Body of pancreas (tissue), 4 donors: Measurements from ENCODE around the gene ASCC3. TPM values are rescaled to one million over a fixed set of nuclear protein-coding genes. Genes with fewer than 3 reads are reported as not detected.

ENCODE experiments used
- ATAC-seq: fragments of 150-250 bp; one replicate; pipeline ENCODE4 v1.9.1; 2016
- DNase-seq, 4 donors: peaks; one replicate each; pipeline ENCODE4 v3.0.0-alpha.2; 2019
- H3K27ac ChIP-seq, 4 donors: fragments of 200-600 bp; sonication (generic); 1 replicate in 3 of 4; 2 replicates in 1 of 4; pipeline versions ENCODE4 v1.5.1 to v1.6.1; 2016 to 2019; ENCODE audit warnings: mild to moderate bottlenecking in 1 of 4, mixed read lengths in 1 of 4, moderate library complexity in 1 of 4
- H3K27me3 ChIP-seq, 2 donors: fragments of 200-600 bp; sonication (generic); one replicate each; pipeline ENCODE4 v1.6.0; 2016; ENCODE audit warnings: mild to moderate bottlenecking in 1 of 2
- H3K36me3 ChIP-seq, 2 donors: fragments of 200-600 bp; sonication (generic); replicated peaks in 1 of 2; 2 replicates each; pipeline ENCODE4 v1.5.1; 2016; ENCODE audit warnings: low read depth in 2 of 2; ENCODE audit not compliant: insufficient read depth in 1 of 2
- H3K4me1 ChIP-seq: fragments of 200-600 bp; sonication (generic); one replicate; pipeline ENCODE4 v1.6.0; 2016
- H3K4me3 ChIP-seq, 2 donors: fragments of 200-600 bp; sonication (generic); 1 replicate in 1 of 2; 2 replicates in 1 of 2; pipeline ENCODE4 v1.5.1; 2016 to 2019
- H3K9me3 ChIP-seq, 3 donors: fragments of 200-600 bp; sonication (generic); 1 replicate in 2 of 3; 2 replicates in 1 of 3; pipeline ENCODE4 v1.5.1; 2016
- CTCF ChIP-seq, 7 experiments: fragments of 450-650 bp in 4 of 7; fragments of 200-600 bp in 3 of 7; sonication (generic) in 3 of 7; IDR thresholded peaks; one replicate each; pipeline ENCODE4 v1.5.1; 2016 to 2019; ENCODE audit warnings: antibody characterized with exemption in 7 of 7
- POLR2A ChIP-seq, 3 donors: fragments of 450-650 bp; IDR thresholded peaks; one replicate each; pipeline ENCODE4 v1.6.1; 2016; ENCODE audit warnings: antibody characterized with exemption in 3 of 3, mild to moderate bottlenecking in 2 of 3
- WGBS, 2 donors: methylation state at CpG; one replicate each; pipeline ENCODE4 v1.1.5; 2017; 5-methylcytosine and 5-hydroxymethylcytosine counted together
- intact Hi-C: fragments of 100-400 bp; cut with DNase I; formaldehyde crosslinking; loops from one replicate; pipeline ENCODE4 v1.15.1; 2023
- total RNA-seq, 2 donors: library from RNA; depleted of rRNA; stranded (reverse); fragments of >200 nt; gene quantifications; one replicate each; pipeline ENCODE4 v1.1.0, GENCODE V29; 2016

ASCC3 gene
- total RNA-seq, 2 donors from 2014 or later: 16.8 to 26.5 TPM

GRCh38 chr6:100573166-100573565, 308.0 kb downstream of the ASCC3 start:
- Histone ChIP-seq H3K9me3 (no peaks in the 10 kb centered on the region), H3K4me1 (no peaks in the 10 kb centered on the region), H3K36me3 (no peaks in the 10 kb centered on the region), H3K27ac (no peak overlapping the region), H3K27me3 (no peaks in the 10 kb centered on the region), H3K4me3 (no peak overlapping the region)
- no peak for DNase-seq
- TF ChIP-seq CTCF (IDR thresholded peaks at IDR 0.05) (peak in 4 of 7 experiments; percentile 13 to 26 (median 22)), POLR2A (IDR thresholded peaks at IDR 0.05) (no peak)
- no peak for ATAC-seq
- intact Hi-C loops: no loop called here

GRCh38 chr6:100568255-100568654, 312.9 kb downstream of the ASCC3 start:
- no peaks in the 10 kb centered on the region for H3K4me1 ChIP-seq
- intact Hi-C loops: no loop called here
- ATAC-seq (no peak), DNase-seq (no peak)
- H3K9me3 ChIP-seq: no peaks in the 10 kb centered on the region
- no peak overlapping the region for H3K4me3 ChIP-seq
- 93 to 97% methylated on average over 5 of the region's 5 CpGs for WGBS, 2 donors
- H3K36me3 ChIP-seq: no peaks in the 10 kb centered on the region
- H3K27me3 ChIP-seq: no peaks in the 10 kb centered on the region
- no peak overlapping the region for H3K27ac ChIP-seq
- no peak for TF ChIP-seq POLR2A (IDR thresholded peaks at IDR 0.05)
- no peak for TF ChIP-seq CTCF (IDR thresholded peaks at IDR 0.05)

- Histone ChIP-seq H3K4me1 (no peaks in the 10 kb centered on the region), H3K36me3 (no peaks in the 10 kb centered on the region), H3K4me3 (no peak overlapping the region), H3K9me3 (no peaks in the 10 kb centered on the region), H3K27me3 (no peaks in the 10 kb centered on the region), H3K27ac (no peak overlapping the region)
- TF ChIP-seq POLR2A (IDR thresholded peaks at IDR 0.05): no peak
- TF ChIP-seq CTCF (IDR thresholded peaks at IDR 0.05): no peak
- DNase-seq: no peak
- ATAC-seq: no peak
- intact Hi-C loops: no loop called here
Measured at GRCh38 chr6:100566563-100566962, 314.6 kb downstream of the ASCC3 start.

GRCh38 chr6:100565439-100566104, 315.6 kb downstream of the ASCC3 start:
- TF ChIP-seq CTCF (IDR thresholded peaks at IDR 0.05): no peak
- no peak for TF ChIP-seq POLR2A (IDR thresholded peaks at IDR 0.05)
- Histone ChIP-seq H3K4me1 (no peaks in the 10 kb centered on the region), H3K36me3 (no peaks in the 10 kb centered on the region), H3K4me3 (no peak overlapping the region), H3K27me3 (no peaks in the 10 kb centered on the region), H3K9me3 (no peaks in the 10 kb centered on the region), H3K27ac (no peak overlapping the region)
- intact Hi-C loops: no loop called here
- ATAC-seq: no peak
- no peak for DNase-seq
- 81 to 85% methylated on average over 4 of the region's 4 CpGs for WGBS, 2 donors

- Histone ChIP-seq H3K4me1 (no peaks in the 10 kb centered on the region), H3K9me3 (no peaks in the 10 kb centered on the region), H3K36me3 (no peaks in the 10 kb centered on the region), H3K27ac (no peak overlapping the region), H3K4me3 (no peak overlapping the region), H3K27me3 (no peaks in the 10 kb centered on the region)
- DNase-seq (no peak), ATAC-seq (no peak)
- TF ChIP-seq CTCF (IDR thresholded peaks at IDR 0.05): no peak
- TF ChIP-seq POLR2A (IDR thresholded peaks at IDR 0.05): no peak
- intact Hi-C loops: no loop called here
- WGBS, 2 donors: 88 to 96% methylated on average over 1 of the region's 1 CpG
Measured at GRCh38 chr6:100559859-100560258, 321.3 kb downstream of the ASCC3 start.
